Panc1 (cell line): ENCODE results near the gene MTA3. TPM values are rescaled to one million over a fixed set of nuclear protein-coding genes. Genes with fewer than 3 reads are reported as not detected.

Experiments
- ATAC-seq: fragments of 200-7000 bp; cut with Tn5 transposase; 2 replicates; pipeline ENCODE4 v1.9.1; 2020; ENCODE audit warnings: mild to moderate bottlenecking, moderate library complexity
- BruUV-seq: library from RNA; stranded (reverse); fragments of 400-500 nt; replicated peaks from 2 replicates; lab custom pipeline; 2021; lab: Mats Ljungman, UMichigan
- CTCF ChIA-PET: fragments of 300-600 bp; sonication (Branson Sonifier 250); formaldehyde crosslinking; loops from one replicate; lab custom pipeline; 2022; ENCODE audit warnings: antibody characterized with exemption; lab: Charles Lee
- POLR2A ChIA-PET: fragments of 300-600 bp; sonication (Branson Sonifier 250); formaldehyde crosslinking; loops from one replicate; lab custom pipeline; 2022; ENCODE audit warnings: antibody characterized with exemption; lab: Charles Lee
- DNase-seq: peaks from one replicate; pipeline ENCODE4 v3.0.0-alpha.2; 2010; ENCODE audit warnings: low read depth, low spot score
- H3K27ac ChIP-seq: 2 replicates; pipeline ENCODE4 v1.5.1; 2011; ENCODE audit warnings: mild to moderate bottlenecking, low read length, inconsistent platforms
- H3K27me3 ChIP-seq: fragments of 200-500 bp; sonication (Bioruptor generic); 2 replicates; pipeline ENCODE4 v1.6.0; 2014; ENCODE audit warnings: low read length, inconsistent platforms; ENCODE audit not compliant: control insufficient read depth, insufficient read depth
- H3K36me3 ChIP-seq: fragments of 200-500 bp; sonication (Bioruptor generic); 2 replicates; pipeline ENCODE4 v1.5.1; 2014; ENCODE audit warnings: inconsistent platforms, mild to moderate bottlenecking, low read length, moderate library complexity; ENCODE audit not compliant: control insufficient read depth, insufficient read depth
- H3K4me1 ChIP-seq: 2 replicates; pipeline ENCODE4 v1.5.1; 2011; ENCODE audit warnings: inconsistent platforms, mild to moderate bottlenecking, low read length, moderate library complexity; ENCODE audit not compliant: control insufficient read depth, insufficient read depth
- H3K4me3 ChIP-seq, 2 experiments: 2 replicates each; pipeline ENCODE4 v1.5.1; 2011 to 2012; ENCODE audit warnings: low read depth in 2 of 2, low read length in 2 of 2, mild to moderate bottlenecking in 2 of 2, inconsistent platforms in 1 of 2, moderate library complexity in 1 of 2
- H3K9me3 ChIP-seq: fragments of 200-500 bp; sonication (Bioruptor generic); 2 replicates; pipeline ENCODE4 v1.5.1; 2014; ENCODE audit warnings: low read depth, mild to moderate bottlenecking, inconsistent platforms, low read length, moderate library complexity; ENCODE audit not compliant: control insufficient read depth, insufficient read depth
- CTCF ChIP-seq: fragments of 450-650 bp; IDR thresholded peaks from 2 replicates; pipeline ENCODE4 v1.5.1; 2017; ENCODE audit warnings: mild to moderate bottlenecking
- POLR2AphosphoS5 ChIP-seq: IDR thresholded peaks from 2 replicates; pipeline ENCODE4 v1.6.1; 2012; ENCODE audit warnings: mild to moderate bottlenecking, low read depth, low read length, moderate library complexity
- REST ChIP-seq, 2 experiments: IDR thresholded peaks; 2 replicates each; pipeline ENCODE4 v1.6.1; 2011 to 2012; ENCODE audit warnings: low read depth in 2 of 2, control low read depth in 1 of 2, low read length in 1 of 2, mild to moderate bottlenecking in 1 of 2, moderate library complexity in 1 of 2; ENCODE audit not compliant: insufficient read depth in 1 of 2
- SIN3A ChIP-seq: IDR thresholded peaks from 2 replicates; pipeline ENCODE4 v1.6.1; 2012; ENCODE audit warnings: low read depth, mild to moderate bottlenecking, low read length, moderate library complexity, borderline replicate concordance; ENCODE audit not compliant: insufficient read depth
- TCF7L2 ChIP-seq: IDR thresholded peaks from 2 replicates; pipeline ENCODE4 v1.6.1; 2011; ENCODE audit warnings: mild to moderate bottlenecking, low read depth, low read length, inconsistent platforms
- in situ Hi-C: cut with HindIII; loops from 2 replicates; pipeline ENCODE4 v1.10.0; 2016; ENCODE audit warnings: low sequenced_read_pairs, low pct_unique_long_range_greater_than_20kb
- intact Hi-C: fragments of 100-400 bp; cut with micrococcal nuclease; formaldehyde crosslinking; loops from one replicate; pipeline ENCODE4 v1.10.0; 2022; ENCODE audit not compliant: unreplicated experiment
- total RNA-seq: library from RNA; stranded (reverse); gene quantifications from one replicate; pipeline ENCODE4 v1.2.1, GENCODE V29; 2021; ENCODE audit not compliant: unreplicated experiment

The MTA3 gene
- total RNA-seq, 1 experiment from 2014 or later = 65.6 TPM

- Histone ChIP-seq H3K9me3 (no peaks in the 10 kb centered on the region), H3K27me3 (no peaks in the 10 kb centered on the region), H3K4me1 (no peaks in the 10 kb centered on the region), H3K36me3 (no peaks in the 10 kb centered on the region), H3K4me3 (no peak overlapping the region), H3K27ac (no peak overlapping the region)
- intact Hi-C loops (no loop called here), in situ Hi-C loops (no loop called here)
- TF ChIP-seq CTCF (no peak), TCF7L2 (no peak), REST (IDR thresholded peaks at IDR 0.05; ENCODE audit: insufficient read depth in 1 of 2, low read depth in 2 of 2, low read length in 1 of 2) (no peak), POLR2AphosphoS5 (no peak)
- BruUV-seq = no TSS peak
- POLR2A ChIA-PET = no interaction called here
- DNase-seq (no peak), ATAC-seq (no peak)
- CTCF ChIA-PET = interaction anchor here (0.7 kb wide), 1 partner anchor 12 kb away, joined by 3 read pairs; no protein-coding TSS in a partner anchor
Observed at GRCh38 chr2:42762823-42763804, 194.7 kb downstream of the MTA3 start.

- no peak within 1 kb of the TSS for H3K27ac ChIP-seq
- intact Hi-C loops = no loop called here
- no peaks in the 10 kb centered on the region for H3K27me3 ChIP-seq
- TF ChIP-seq CTCF (no peak), REST (IDR thresholded peaks at IDR 0.05; ENCODE audit: insufficient read depth in 1 of 2, low read depth in 2 of 2, low read length in 1 of 2) (no peak), POLR2AphosphoS5 (no peak), SIN3A (no peak), TCF7L2 (no peak)
- no peaks in the 10 kb centered on the region for H3K4me1 ChIP-seq
- H3K36me3 ChIP-seq = no peaks in the 10 kb centered on the region
- no TSS peak for BruUV-seq
- in situ Hi-C loops = no loop called here
- DNase-seq = no peak
- H3K4me3 ChIP-seq = no peak within 1 kb of the TSS
- POLR2A ChIA-PET = no interaction called here
- no peak for ATAC-seq
- CTCF ChIA-PET = interaction anchor here (0.7 kb wide), 1 partner anchor 11 kb away, joined by 3 read pairs; no protein-coding TSS in a partner anchor
- H3K9me3 ChIP-seq = no peaks in the 10 kb centered on the region
Observed at GRCh38 chr2:42764096-42764495, 195.7 kb downstream of the MTA3 start, which contains the start of gene OXER1. TSS of gene OXER1 (minus strand) at chr2:42764135. CDS start at chr2:42764062, 73 bp downstream.
